Dedifferentiated amniotic fluid mesenchymal stem cell (primary cell): ENCODE results near the gene MAP4K2.
A peak's percentile ranks its signal among the peaks of the same experiment; 100 is the strongest.

Experiments used
- DNase-seq: peaks from one replicate; pipeline ENCODE4 v3.0.0-alpha.2; 2016; ENCODE audit errors: extremely low spot score

MAP4K2 gene

GRCh38 chr11:64768300-64768694 is 34.7 kb downstream of the MAP4K2 start:
- no peak for DNase-seq

- peak; percentile 62 for DNase-seq
These were observed 35.4 kb downstream of the MAP4K2 start for GRCh38 chr11:64767344-64768299.

GRCh38 chr11:64766881-64767280 is 36.1 kb downstream of the MAP4K2 start:
- no peak for DNase-seq

GRCh38 chr11:64765851-64766665 is 37.0 kb downstream of the MAP4K2 start:
- no peak for DNase-seq

GRCh38 chr11:64765291-64765850 is 37.6 kb downstream of the MAP4K2 start:
- no peak for DNase-seq

- DNase-seq, result no peak
These were observed 38.3 kb downstream of the MAP4K2 start for GRCh38 chr11:64764753-64765152.

- DNase-seq, result no peak
These were observed 38.9 kb downstream of the MAP4K2 start for GRCh38 chr11:64764040-64764611.

GRCh38 chr11:64763526-64764039 is 39.4 kb downstream of the MAP4K2 start:
- no peak for DNase-seq

GRCh38 chr11:64762674-64763525 is 40.1 kb downstream of the MAP4K2 start:
- DNase-seq, result no peak

GRCh38 chr11:64762277-64762673 is 40.7 kb downstream of the MAP4K2 start:
- no peak for DNase-seq

GRCh38 chr11:64760759-64761420 is 42.1 kb downstream of the MAP4K2 start:
- no peak for DNase-seq

- DNase-seq, result no peak
These were observed 43.0 kb downstream of the MAP4K2 start, which contains the start of gene PYGM for GRCh38 chr11:64759722-64760719. PYGM (minus strand) TSS chr11:64759974; CDS start chr11:64759898, 76 bp downstream.

- no peak for DNase-seq
These were observed 43.8 kb downstream of the MAP4K2 start for GRCh38 chr11:64759131-64759721.

GRCh38 chr11:64758330-64759079 is 44.5 kb downstream of the MAP4K2 start:
- DNase-seq, result no peak

GRCh38 chr11:64757549-64758329 is 45.3 kb downstream of the MAP4K2 start:
- no peak for DNase-seq

- DNase-seq, result no peak
These were observed 47.2 kb downstream of the MAP4K2 start for GRCh38 chr11:64755681-64756361.
